ENCODE measurements around the gene CFI.
"Not testable (repeated sequence)": the region's sequence is repeated elsewhere in the genome, so short reads cannot be mapped to it uniquely, and the experiment has no call there.

Gene CFI

GRCh38 chr4:109795059-109795458, 6.7 kb downstream of the CFI start:
- no peak for DNase-seq

- no peak for DNase-seq
Observed at GRCh38 chr4:109787807-109788206, 14.0 kb downstream of the CFI start.

GRCh38 chr4:109786846-109787245, 15.0 kb downstream of the CFI start:
- DNase-seq = no peak

GRCh38 chr4:109782092-109782491, 19.7 kb downstream of the CFI start:
- DNase-seq = not testable (repeated sequence)

GRCh38 chr4:109764789-109765402, 36.9 kb downstream of the CFI start:
- DNase-seq = no peak

GRCh38 chr4:109764376-109764775, 37.4 kb downstream of the CFI start:
- no peak for DNase-seq

GRCh38 chr4:109760682-109761081, 41.1 kb downstream of the CFI start:
- no peak for DNase-seq

GRCh38 chr4:109755656-109756055, 46.1 kb downstream of the CFI start:
- no peak for DNase-seq

GRCh38 chr4:109754093-109754857, 47.5 kb downstream of the CFI start:
- DNase-seq = no peak

- no peak for DNase-seq
Observed at GRCh38 chr4:109752525-109752924, 49.3 kb downstream of the CFI start.

GRCh38 chr4:109751852-109752251, 49.9 kb downstream of the CFI start:
- DNase-seq = no peak

GRCh38 chr4:109750652-109751244, 51.1 kb downstream of the CFI start:
- no peak for DNase-seq

- DNase-seq = no peak
Observed at GRCh38 chr4:109749388-109750082, 52.3 kb downstream of the CFI start.

GRCh38 chr4:109748114-109748513, 53.7 kb downstream of the CFI start:
- DNase-seq = no peak

GRCh38 chr4:109746728-109747127, 55.1 kb downstream of the CFI start:
- no peak for DNase-seq

- no peak for DNase-seq
Observed at GRCh38 chr4:109745830-109746229, 56.0 kb downstream of the CFI start.

GRCh38 chr4:109739547-109739946, 62.3 kb downstream of the CFI start:
- no peak for DNase-seq

- no peak for DNase-seq
Observed at GRCh38 chr4:109738104-109738872, 63.5 kb downstream of the CFI start.

GRCh38 chr4:109735566-109736365, 66.0 kb downstream of the CFI start:
- no peak for DNase-seq

- DNase-seq = no peak
Observed at GRCh38 chr4:109733728-109734127, 68.1 kb downstream of the CFI start.

- DNase-seq = no peak
Observed at GRCh38 chr4:109730619-109731545, 70.9 kb downstream of the CFI start.
